ENCODE data around the gene ANKLE2. TPM values are rescaled to one million over a fixed set of nuclear protein-coding genes. Genes with fewer than 3 reads are reported as not detected.

The ANKLE2 gene
- total and polyA plus RNA-seq, 2 of the 8 experiments (the other 6 are each of a cell fraction or from before 2014, with no cell fraction given): 41.0 to 64.9 TPM

DNA sequence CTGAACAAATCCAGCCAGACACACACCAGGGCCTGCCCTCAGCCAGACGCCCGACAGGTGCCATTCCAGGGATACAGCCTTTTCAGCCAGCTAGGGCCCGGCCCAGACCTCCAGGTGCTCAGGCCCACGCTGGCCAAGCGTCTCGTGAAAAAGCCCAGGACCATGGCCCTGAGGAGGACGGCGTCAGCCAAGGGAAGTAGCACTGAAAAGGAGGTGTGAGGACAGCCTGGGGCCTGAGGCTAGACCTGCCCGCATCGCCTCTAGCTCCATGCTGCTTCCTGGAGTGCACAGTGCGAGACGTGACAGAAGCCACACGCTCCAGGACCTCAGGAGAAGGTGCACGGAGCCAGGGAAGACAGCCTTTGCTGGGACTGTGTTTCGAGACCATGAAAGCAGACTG lies 37.2 kb upstream of the ANKLE2 start:
- Histone ChIP-seq H3K4me2 (ENCODE audit: insufficient read depth in 1 of 2, low read depth in 2 of 2, low read length in 2 of 2) (no peak overlapping the region), H4K91ac (replicated peaks; ENCODE audit: insufficient read length, low read length) (no peak overlapping the region), H4K5ac (ENCODE audit: insufficient read length, low read depth, low read length) (no peak overlapping the region), H3K27me3 (replicated peaks in 1 of 4; ENCODE audit: control insufficient read depth in 3 of 4, extremely low read depth in 1 of 4, insufficient read depth in 3 of 4, low read length in 3 of 4) (no peaks in the 10 kb centered on the region), H3K23ac (ENCODE audit: insufficient read length) (no peak overlapping the region), H3K23me2 (ENCODE audit: low read depth, low read length) (no peaks in the 10 kb centered on the region), H4K20me1 (replicated peaks in 1 of 2; ENCODE audit: control insufficient read depth in 1 of 2, insufficient read depth in 2 of 2, low read length in 2 of 2) (peaks cover 8 to 12% of the 10 kb centered on the region in 2 experiments), H3K14ac (ENCODE audit: insufficient read length) (no peak overlapping the region), H2BK15ac (ENCODE audit: low read length) (no peak overlapping the region), H3K18ac (ENCODE audit: extremely low read depth, low read length) (no peak overlapping the region), H3K4ac (replicated peaks; ENCODE audit: insufficient read length, low read depth, low read length) (no peak overlapping the region), H2BK12ac (ENCODE audit: low read depth, low read length) (no peak overlapping the region), H3K79me1 (ENCODE audit: low read depth, low read length) (no peaks in the 10 kb centered on the region; the same call in 1 of the 2 replicates), H3K9me3 (ENCODE audit: insufficient read depth in 2 of 2, low read depth in 1 of 2, low read length in 1 of 2) (no peaks in the 10 kb centered on the region), H3K79me2 (ENCODE audit: control insufficient read depth in 1 of 2, insufficient read depth in 2 of 2, low read length in 2 of 2) (no peaks in the 10 kb centered on the region), H3K36me3 (ENCODE audit: control insufficient read depth in 2 of 4, insufficient read depth in 4 of 4, low read length in 3 of 4) (peaks cover 19 to 64% (median 30%) of the 10 kb centered on the region in 4 experiments), H3K27ac (ENCODE audit: low read depth, low read length) (no peak overlapping the region), H2BK5ac (ENCODE audit: low read depth, low read length) (no peak overlapping the region), H2BK20ac (ENCODE audit: low read length) (no peak overlapping the region), H2AK5ac (ENCODE audit: low read depth, low read length) (no peak overlapping the region), H4K8ac (ENCODE audit: extremely low read depth, insufficient read depth, low read length) (no peak overlapping the region), H3K56ac (replicated peaks; ENCODE audit: insufficient read length, low read depth, low read length) (no peak overlapping the region), H2AFZ (ENCODE audit: low read length) (no peak overlapping the region), H3K4me1 (replicated peaks in 1 of 4; ENCODE audit: control insufficient read depth in 3 of 4, insufficient read depth in 4 of 4, low read length in 3 of 4) (no peaks in the 10 kb centered on the region), H3K4me3 (ENCODE audit: extremely low read depth in 1 of 4, insufficient read depth in 2 of 4, low read depth in 3 of 4, low read length in 4 of 4) (no peak overlapping the region), H3K9ac (replicated peaks in 1 of 4; ENCODE audit: extremely low read depth in 1 of 4, low read depth in 3 of 4, low read length in 3 of 4) (no peak overlapping the region), H2BK120ac (replicated peaks; ENCODE audit: low read depth, low read length) (no peak overlapping the region)
- no peak for DNase-seq (ENCODE audit: low read depth in 1 of 2, low spot score in 2 of 2)
- ChIA-PET POLR2A (ENCODE audit: partially characterized antibody) (no interaction called here), CTCF (ENCODE audit: partially characterized antibody) (interaction anchor here (0.7 kb wide), 1 partner anchor 49 kb away, joined by 3 read pairs; no protein-coding TSS in a partner anchor)
- WGBS, 2 experiments (ENCODE audit: extremely low coverage in 1 of 2, insufficient coverage in 1 of 2, insufficient read length in 1 of 2, insufficient replicate concordance in 2 of 2, low coverage in 1 of 2, low lambda C conversion rate in 2 of 2, missing lambda C conversion rate in 1 of 2): 95% methylated on average over 15 of the region's 15 CpGs; no CpG with 5 or more reads in 1 of the 2 experiments
- TF ChIP-seq NANOG (IDR thresholded peaks at IDR 0.05; ENCODE audit: insufficient read depth, low read depth, low read length, poor library complexity, severe bottlenecking) (no peak), SAP30 (IDR thresholded peaks at IDR 0.05; ENCODE audit: insufficient read depth, insufficient replicate concordance, low read length) (no peak), ASH2L (IDR thresholded peaks at IDR 0.05; ENCODE audit: low read length) (no peak), RBBP5 (IDR thresholded peaks at IDR 0.05; ENCODE audit: borderline replicate concordance, low read depth, low read length) (no peak)
- TF ChIP-seq, protein P1, sequence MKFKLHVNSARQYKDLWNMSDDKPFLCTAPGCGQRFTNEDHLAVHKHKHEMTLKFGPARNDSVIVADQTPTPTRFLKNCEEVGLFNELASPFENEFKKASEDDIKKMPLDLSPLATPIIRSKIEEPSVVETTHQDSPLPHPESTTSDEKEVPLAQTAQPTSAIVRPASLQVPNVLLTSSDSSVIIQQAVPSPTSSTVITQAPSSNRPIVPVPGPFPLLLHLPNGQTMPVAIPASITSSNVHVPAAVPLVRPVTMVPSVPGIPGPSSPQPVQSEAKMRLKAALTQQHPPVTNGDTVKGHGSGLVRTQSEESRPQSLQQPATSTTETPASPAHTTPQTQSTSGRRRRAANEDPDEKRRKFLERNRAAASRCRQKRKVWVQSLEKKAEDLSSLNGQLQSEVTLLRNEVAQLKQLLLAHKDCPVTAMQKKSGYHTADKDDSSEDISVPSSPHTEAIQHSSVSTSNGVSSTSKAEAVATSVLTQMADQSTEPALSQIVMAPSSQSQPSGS (IDR thresholded peaks at IDR 0.05; ENCODE audit: low read length): no peak
- FAIRE-seq: no peak

Measured in H1 (cell line).